CD4-positive, CD25-positive, alpha-beta regulatory T cell (primary cell): ENCODE data around the gene PRAF2. TPM values are rescaled to one million over a fixed set of nuclear protein-coding genes. Genes with fewer than 3 reads are reported as not detected.

Experiments
- polyA plus RNA-seq, 4 donors: library from polyadenylated mRNA; unstranded; fragments of 300-500 nt; fragmentation: Illumina TruSeq; gene quantifications; one replicate each; pipeline ENCODE4 v1.2.3, GENCODE V29; 2021
- total RNA-seq: library from RNA; stranded (reverse); gene quantifications from one replicate; pipeline ENCODE4 v1.2.3, GENCODE V29; 2022

PRAF2 gene
- total and polyA plus RNA-seq, 5 donors from 2014 or later, result 20.4 to 49.4 (median 42.0) TPM

Other genes with a start within 250 kb of the PRAF2 start
- not detected for gene ERAS, start 247.5 kb downstream of the PRAF2 start, total RNA-seq
- gene ERAS, start 247.5 kb downstream of the PRAF2 start, polyA plus RNA-seq, result not detected
- 2.6 TPM for gene PCSK1N, start 238.4 kb downstream of the PRAF2 start, total RNA-seq
- 1 to 10 TPM; 1.4 to 9.2 (median 4.4) TPM for gene PCSK1N, start 238.4 kb downstream of the PRAF2 start, polyA plus RNA-seq
- gene TIMM17B, start 176.2 kb downstream of the PRAF2 start, total RNA-seq, result 31.4 TPM
- 10 to 100 TPM; 47.6 to 65.1 (median 55.2) TPM for gene TIMM17B, start 176.2 kb downstream of the PRAF2 start, polyA plus RNA-seq
- 70.0 TPM for gene PQBP1, start 176.1 kb downstream of the PRAF2 start, total RNA-seq
- gene PQBP1, start 176.1 kb downstream of the PRAF2 start, polyA plus RNA-seq, result 10 to 100 TPM; 83.7 to 98.9 (median 95.8) TPM
- 50.0 TPM for gene SLC35A2, start 162.4 kb downstream of the PRAF2 start, total RNA-seq
- 10 to 100 TPM in 2 of 4 donors, 1 to 10 TPM in 2; 7.4 to 13.8 (median 9.0) TPM for gene SLC35A2, start 162.4 kb downstream of the PRAF2 start, polyA plus RNA-seq
- gene PIM2, start 155.0 kb downstream of the PRAF2 start, total RNA-seq, result 391 TPM
- 100 to 1,000 TPM; 475 to 549 (median 501) TPM for gene PIM2, start 155.0 kb downstream of the PRAF2 start, polyA plus RNA-seq
- 110 TPM for gene OTUD5, start 116.4 kb downstream of the PRAF2 start, total RNA-seq
- 10 to 100 TPM; 20.2 to 38.2 (median 26.4) TPM for gene OTUD5, start 116.4 kb downstream of the PRAF2 start, polyA plus RNA-seq
- gene KCND1, start 102.2 kb downstream of the PRAF2 start, total RNA-seq, result 2.3 TPM
- gene KCND1, start 102.2 kb downstream of the PRAF2 start, polyA plus RNA-seq, result under 1 TPM; 0.05 to 0.11 (median 0.07) TPM
- 126 TPM for gene GRIPAP1, start 71.7 kb downstream of the PRAF2 start, total RNA-seq
- gene GRIPAP1, start 71.7 kb downstream of the PRAF2 start, polyA plus RNA-seq, result 10 to 100 TPM in 1 of 4 donors, 1 to 10 TPM in 3; 8.3 to 10.6 (median 9.2) TPM
- 44.2 TPM for gene TFE3, start 30.6 kb downstream of the PRAF2 start, total RNA-seq
- 1 to 10 TPM; 3.4 to 5.1 (median 4.4) TPM for gene TFE3, start 30.6 kb downstream of the PRAF2 start, polyA plus RNA-seq
- gene CCDC120, start 15.0 kb downstream of the PRAF2 start, total RNA-seq, result 10.2 TPM
- gene CCDC120, start 15.0 kb downstream of the PRAF2 start, polyA plus RNA-seq, result under 1 TPM; 0.13 to 0.34 (median 0.30) TPM
- gene WDR45, start 5.9 kb upstream of the PRAF2 start, total RNA-seq, result 85.6 TPM
- gene WDR45, start 5.9 kb upstream of the PRAF2 start, polyA plus RNA-seq, result 10 to 100 TPM; 62.8 to 72.1 (median 68.2) TPM
- 17.4 TPM for gene GPKOW, start 49.7 kb upstream of the PRAF2 start, total RNA-seq
- gene GPKOW, start 49.7 kb upstream of the PRAF2 start, polyA plus RNA-seq, result 10 to 100 TPM; 34.9 to 43.0 (median 37.7) TPM
- 0.57 TPM for gene MAGIX, start 88.8 kb upstream of the PRAF2 start, total RNA-seq
- gene MAGIX, start 88.8 kb upstream of the PRAF2 start, polyA plus RNA-seq, result 1 to 10 TPM in 1 of 4 donors, under 1 TPM in 3; 0.49 to 1.0 (median 0.62) TPM
- gene PLP2, start 97.9 kb upstream of the PRAF2 start, total RNA-seq, result 141 TPM
- 100 to 1,000 TPM; 222 to 354 (median 242) TPM for gene PLP2, start 97.9 kb upstream of the PRAF2 start, polyA plus RNA-seq
- gene PRICKLE3, start 112.4 kb upstream of the PRAF2 start, total RNA-seq, result 7.3 TPM
- gene PRICKLE3, start 112.4 kb upstream of the PRAF2 start, polyA plus RNA-seq, result 1 to 10 TPM; 2.7 to 4.7 (median 3.5) TPM
- gene SYP, start 126.2 kb upstream of the PRAF2 start, total RNA-seq, result 1.3 TPM
- under 1 TPM; 0.67 to 0.95 (median 0.84) TPM for gene SYP, start 126.2 kb upstream of the PRAF2 start, polyA plus RNA-seq
- 0.69 TPM for gene CACNA1F, start 159.3 kb upstream of the PRAF2 start, total RNA-seq
- gene CACNA1F, start 159.3 kb upstream of the PRAF2 start, polyA plus RNA-seq, result not detected
- 18.3 TPM for gene CCDC22, start 161.5 kb upstream of the PRAF2 start, total RNA-seq
- 10 to 100 TPM; 18.8 to 34.6 (median 28.0) TPM for gene CCDC22, start 161.5 kb upstream of the PRAF2 start, polyA plus RNA-seq
- gene FOXP3, start 190.7 kb upstream of the PRAF2 start, total RNA-seq, result 198 TPM
- 100 to 1,000 TPM; 154 to 190 (median 172) TPM for gene FOXP3, start 190.7 kb upstream of the PRAF2 start, polyA plus RNA-seq
- gene PPP1R3F, start 195.8 kb upstream of the PRAF2 start, total RNA-seq, result 19.4 TPM
- 10 to 100 TPM; 11.8 to 28.0 (median 15.1) TPM for gene PPP1R3F, start 195.8 kb upstream of the PRAF2 start, polyA plus RNA-seq
- not detected for gene GAGE10, start 229.6 kb upstream of the PRAF2 start, total RNA-seq
- not detected for gene GAGE10, start 229.6 kb upstream of the PRAF2 start, polyA plus RNA-seq
- not detected for gene GAGE12J, start 248.0 kb upstream of the PRAF2 start, total RNA-seq
- not detected for gene GAGE12J, start 248.0 kb upstream of the PRAF2 start, polyA plus RNA-seq